8988T (cell line): ENCODE measurements around the gene TM4SF1.
"Not testable (repeated sequence)": the region's sequence is repeated elsewhere in the genome, so short reads cannot be mapped to it uniquely, and the experiment has no call there.

Experiments
- DNase-seq: peaks from one replicate; pipeline ENCODE4 v3.0.0; 2011

TM4SF1 gene

GRCh38 chr3:149393345-149394160 lies 16.1 kb upstream of the TM4SF1 start:
- no peak for DNase-seq

GRCh38 chr3:149391960-149392359 lies 14.5 kb upstream of the TM4SF1 start:
- DNase-seq, result no peak

GRCh38 chr3:149390772-149391212 lies 13.3 kb upstream of the TM4SF1 start:
- no peak for DNase-seq

- no peak for DNase-seq
These were observed 12.8 kb upstream of the TM4SF1 start for GRCh38 chr3:149390294-149390693.

- no peak for DNase-seq
These were observed 11.3 kb upstream of the TM4SF1 start for GRCh38 chr3:149388531-149389417.

- no peak for DNase-seq
These were observed 10.6 kb upstream of the TM4SF1 start for GRCh38 chr3:149388001-149388440.

- no peak for DNase-seq
These were observed 8.8 kb upstream of the TM4SF1 start for GRCh38 chr3:149386299-149386606.

- no peak for DNase-seq
These were observed 8.3 kb upstream of the TM4SF1 start for GRCh38 chr3:149385617-149386298.

- DNase-seq, result no peak
These were observed 7.5 kb upstream of the TM4SF1 start for GRCh38 chr3:149384911-149385321.

GRCh38 chr3:149384167-149384566 lies 6.7 kb upstream of the TM4SF1 start:
- no peak for DNase-seq

GRCh38 chr3:149383703-149384102 lies 6.3 kb upstream of the TM4SF1 start:
- no peak for DNase-seq

- DNase-seq, result no peak
These were observed 5.1 kb upstream of the TM4SF1 start for GRCh38 chr3:149382518-149382917.

GRCh38 chr3:149382101-149382467 lies 4.6 kb upstream of the TM4SF1 start:
- DNase-seq, result no peak

- no peak for DNase-seq
These were observed 4.0 kb upstream of the TM4SF1 start for GRCh38 chr3:149381173-149382100.

GRCh38 chr3:149380220-149380619 lies 2.8 kb upstream of the TM4SF1 start:
- not testable (repeated sequence) for DNase-seq

GRCh38 chr3:149378478-149379309 lies 1.2 kb upstream of the TM4SF1 start:
- no peak for DNase-seq

GRCh38 chr3:149376718-149377407 lies 586 bp downstream of the TM4SF1 start:
- no peak for DNase-seq

- DNase-seq, result no peak
These were observed 1.8 kb downstream of the TM4SF1 start for GRCh38 chr3:149375501-149376196.

- DNase-seq, result no peak
These were observed 2.5 kb downstream of the TM4SF1 start for GRCh38 chr3:149374793-149375500.
